WERI-Rb-1 (cell line): Measurements from ENCODE around the gene INTS7.

ENCODE experiments used
- DNase-seq: peaks from one replicate; pipeline ENCODE4 v3.0.0-alpha.2; 2020
- H3K27ac ChIP-seq: fragments of 250-450 bp; sonication (Bioruptor Pico); 2 replicates; pipeline ENCODE4 v1.5.1; 2020; ENCODE audit warnings: mild to moderate bottlenecking, moderate library complexity
- H3K27me3 ChIP-seq: fragments of 250-450 bp; sonication (Bioruptor Pico); 2 replicates; pipeline ENCODE4 v1.5.1; 2021; ENCODE audit warnings: mild to moderate bottlenecking, low read depth, moderate library complexity; ENCODE audit not compliant: insufficient read depth, severe bottlenecking
- H3K36me3 ChIP-seq: fragments of 250-450 bp; sonication (Bioruptor Pico); 2 replicates; pipeline ENCODE4 v1.5.1; 2020; ENCODE audit warnings: mild to moderate bottlenecking, moderate library complexity
- H3K4me3 ChIP-seq: 2 replicates; pipeline ENCODE4 v1.5.1; 2011; ENCODE audit warnings: low read depth, mild to moderate bottlenecking, control low read depth, low read length
- H3K9me3 ChIP-seq: fragments of 250-450 bp; sonication (Bioruptor Pico); 2 replicates; pipeline ENCODE4 v1.5.1; 2021; ENCODE audit warnings: mild to moderate bottlenecking, moderate library complexity; ENCODE audit not compliant: severe bottlenecking
- CTCF ChIP-seq: IDR thresholded peaks from 2 replicates; pipeline ENCODE4 v1.5.1; 2011; ENCODE audit warnings: low read depth, mild to moderate bottlenecking, control low read depth, inconsistent platforms, low read length

INTS7 gene

GRCh38 chr1:211915924-211916323, 119.4 kb downstream of the INTS7 start:
- H3K9me3 ChIP-seq = no peaks in the 10 kb centered on the region
- no peak for DNase-seq
- no peak overlapping the region for H3K4me3 ChIP-seq
- H3K27me3 ChIP-seq = no peaks in the 10 kb centered on the region
- no peaks in the 10 kb centered on the region for H3K36me3 ChIP-seq
- no peak overlapping the region for H3K27ac ChIP-seq
- TF ChIP-seq CTCF = no peak

DNA sequence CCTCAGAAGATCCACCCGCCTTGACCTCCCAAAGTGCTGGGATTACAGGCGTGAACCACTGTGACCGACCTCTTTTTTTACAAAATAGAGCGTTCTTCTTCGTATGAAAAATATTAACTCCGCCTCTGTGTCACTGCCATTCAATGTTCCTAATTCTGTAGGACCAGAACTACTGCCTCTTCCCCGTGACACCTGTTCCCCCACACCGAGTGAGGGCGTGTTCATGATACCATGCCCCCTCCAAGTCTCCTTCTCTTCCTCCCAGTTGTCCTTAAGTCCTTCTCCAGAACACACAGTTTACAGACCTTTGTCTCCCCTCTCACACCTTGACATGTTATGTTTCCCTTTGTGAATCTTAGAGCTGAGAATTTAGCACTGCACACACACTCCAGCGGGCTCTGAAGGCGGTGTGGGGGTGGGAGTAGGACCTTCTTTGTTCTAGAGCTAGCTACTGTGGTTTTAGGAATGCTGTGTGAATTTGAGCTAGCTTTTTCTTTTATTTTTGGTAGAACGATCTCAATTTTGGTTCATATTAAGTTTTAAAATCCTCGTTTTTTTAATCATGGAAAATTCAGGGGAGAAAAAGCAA, 122.4 kb downstream of the INTS7 start:
- H3K27me3 ChIP-seq = no peaks in the 10 kb centered on the region
- DNase-seq = no peak
- H3K36me3 ChIP-seq = no peaks in the 10 kb centered on the region
- no peak overlapping the region for H3K27ac ChIP-seq
- no peak for TF ChIP-seq CTCF
- H3K9me3 ChIP-seq = no peaks in the 10 kb centered on the region
- no peak overlapping the region for H3K4me3 ChIP-seq

- Histone ChIP-seq H3K9me3 (no peaks in the 10 kb centered on the region), H3K36me3 (no peaks in the 10 kb centered on the region), H3K27me3 (no peaks in the 10 kb centered on the region), H3K4me3 (no peak overlapping the region), H3K27ac (no peak overlapping the region)
- no peak for DNase-seq
- TF ChIP-seq CTCF = no peak
Measured at GRCh38 chr1:211912038-211912437, 123.3 kb downstream of the INTS7 start.

GRCh38 chr1:211910913-211911485, 124.4 kb downstream of the INTS7 start:
- Histone ChIP-seq H3K4me3 (no peak overlapping the region), H3K27me3 (no peaks in the 10 kb centered on the region), H3K9me3 (no peaks in the 10 kb centered on the region), H3K27ac (no peak overlapping the region), H3K36me3 (no peaks in the 10 kb centered on the region)
- no peak for DNase-seq
- no peak for TF ChIP-seq CTCF

DNA sequence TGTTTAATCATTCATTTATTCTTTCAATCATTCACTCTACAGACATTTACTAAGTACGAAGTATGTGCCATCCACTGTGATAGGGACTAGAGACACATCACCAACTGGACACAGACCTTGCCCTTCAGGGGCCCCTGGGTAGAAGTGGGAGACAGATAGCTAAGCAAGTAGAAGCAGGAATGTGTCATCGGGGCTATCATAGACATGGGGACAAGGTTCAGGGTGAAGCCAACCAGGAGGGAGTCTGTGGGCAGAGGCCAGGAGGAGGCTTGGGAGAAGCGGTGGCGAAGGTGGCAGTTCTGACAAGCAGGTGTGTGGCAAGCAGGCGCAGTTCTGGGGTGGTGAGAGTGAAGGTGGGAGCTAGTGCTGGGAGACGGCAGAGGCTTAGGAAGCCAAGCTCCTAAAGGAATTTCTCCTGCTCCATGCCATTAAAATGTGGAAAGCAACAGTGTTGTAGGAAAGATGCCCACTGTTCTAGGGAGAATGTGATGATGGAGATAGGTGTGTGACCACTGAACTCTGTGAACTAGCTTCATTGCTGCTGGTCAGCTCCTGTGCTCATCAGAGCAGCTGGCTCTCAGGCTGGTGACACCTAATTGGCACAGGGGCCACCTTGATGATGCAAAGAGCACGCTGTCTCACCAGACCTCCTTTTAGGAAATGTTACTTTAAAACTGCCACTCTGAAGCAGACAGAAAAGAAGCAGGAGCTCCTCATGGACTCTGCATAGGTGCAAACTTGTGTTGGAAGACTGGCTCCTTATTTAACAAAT, 125.1 kb downstream of the INTS7 start:
- TF ChIP-seq CTCF = no peak
- Histone ChIP-seq H3K27me3 (no peaks in the 10 kb centered on the region), H3K36me3 (no peaks in the 10 kb centered on the region), H3K27ac (no peak overlapping the region), H3K9me3 (no peaks in the 10 kb centered on the region), H3K4me3 (no peak overlapping the region)
- DNase-seq = no peak

DNA sequence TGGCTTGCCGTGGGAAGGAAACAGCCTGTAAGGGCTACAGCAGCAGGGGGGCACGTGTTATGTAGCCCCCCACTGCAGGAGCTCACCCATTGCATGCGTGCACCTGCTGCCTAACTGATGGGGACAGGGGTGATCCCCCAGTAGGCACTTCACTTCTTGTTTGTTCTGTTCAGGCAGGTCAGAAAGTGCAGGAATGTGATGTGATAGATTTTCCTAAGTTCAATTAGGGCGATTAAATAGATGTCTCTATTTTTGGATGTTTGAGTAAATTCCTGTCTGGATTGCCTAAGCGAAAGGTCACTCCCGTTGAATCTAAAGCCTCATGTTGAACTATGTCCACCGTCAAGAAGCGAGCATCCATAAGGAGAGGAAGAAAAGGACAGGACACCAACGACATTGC, 126.0 kb downstream of the INTS7 start:
- DNase-seq = no peak

More for the DNA sequence above, 126.0 kb downstream of the INTS7 start:
- Histone ChIP-seq H3K27ac (no peak overlapping the region), H3K4me3 (no peak overlapping the region), H3K36me3 (no peaks in the 10 kb centered on the region), H3K27me3 (no peaks in the 10 kb centered on the region), H3K9me3 (no peaks in the 10 kb centered on the region)
- TF ChIP-seq CTCF = no peak
